Bronchial epithelial cell (primary cell): Measurements from ENCODE around the gene CDK10. TPM values are rescaled to one million over a fixed set of nuclear protein-coding genes. Genes with fewer than 3 reads are reported as not detected.
"Not testable (repeated sequence)": the region's sequence is repeated elsewhere in the genome, so short reads cannot be mapped to it uniquely, and the experiment has no call there.

Experiments used
- DNase-seq: peaks from one replicate; pipeline ENCODE4 v3.0.0-alpha.2; 2010; ENCODE audit warnings: low read depth
- FAIRE-seq: peaks from 2 replicates; lab custom pipeline; 2011; peaks lifted over from hg19 to GRCh38; lab: Jason Lieb, UNC
- H3K27me3 ChIP-seq: 2 replicates; pipeline ENCODE4 v1.5.1; 2011; ENCODE audit warnings: low read length; ENCODE audit not compliant: control insufficient read depth, insufficient read depth
- H3K36me3 ChIP-seq: 2 replicates; pipeline ENCODE4 v1.5.1; 2011; ENCODE audit warnings: low read length; ENCODE audit not compliant: control insufficient read depth, insufficient read depth
- H3K4me3 ChIP-seq: 2 replicates; pipeline ENCODE4 v1.5.1; 2011; ENCODE audit warnings: mild to moderate bottlenecking, low read depth, low read length, control low read depth
- CTCF ChIP-seq: IDR thresholded peaks from 2 replicates; pipeline ENCODE4 v1.5.1; 2011; ENCODE audit warnings: mild to moderate bottlenecking, moderate library complexity, low read length, control low read depth, inconsistent platforms; ENCODE audit not compliant: insufficient read depth, severe bottlenecking
- total RNA-seq: library from RNA; depleted of rRNA; stranded (reverse); fragments of >200 nt; gene quantifications from 2 replicates; pipeline ENCODE4 v1.2.1, GENCODE V29; 2014

CDK10 gene
- total RNA-seq, 1 donor from 2014 or later: 280 TPM

DNA sequence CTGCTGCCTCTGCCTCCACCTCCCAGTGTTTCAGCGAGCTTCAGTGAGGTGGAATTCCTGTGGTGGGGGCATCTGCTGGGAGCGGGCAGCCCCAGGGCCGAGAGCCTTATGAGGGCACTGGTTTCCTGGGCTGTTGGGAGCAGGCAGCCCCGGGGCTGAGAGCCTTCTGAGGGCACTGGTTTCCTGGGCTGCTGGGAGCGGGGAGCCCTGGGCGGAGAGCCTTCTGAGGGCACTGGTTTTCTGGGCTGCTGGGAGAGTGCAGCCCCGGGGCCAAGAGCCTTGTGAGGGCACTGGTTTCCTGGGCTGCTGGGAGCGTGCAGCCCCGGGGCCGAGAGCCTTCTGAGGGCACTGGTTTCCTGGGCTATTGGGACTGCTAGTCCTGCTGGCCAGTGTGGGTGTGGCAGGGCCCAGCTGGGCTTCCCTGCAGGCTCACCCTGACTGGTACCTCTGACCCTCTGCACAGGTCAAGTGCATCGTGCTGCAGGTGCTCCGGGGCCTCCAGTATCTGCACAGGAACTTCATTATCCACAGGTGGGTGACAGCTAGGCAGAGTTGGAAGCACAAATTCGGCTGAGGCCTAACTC, 5.6 kb downstream of the CDK10 start:
- no peak overlapping the region for H3K4me3 ChIP-seq
- TF ChIP-seq CTCF: no peak
- FAIRE-seq (no peak), DNase-seq (no peak)
- peaks cover 46% of the 10 kb centered on the region for H3K36me3 ChIP-seq
- H3K27me3 ChIP-seq: no peaks in the 10 kb centered on the region

GRCh38 chr16:89693289-89693731, 6.8 kb downstream of the CDK10 start:
- H3K27me3 ChIP-seq: no peaks in the 10 kb centered on the region
- TF ChIP-seq CTCF: no peak
- FAIRE-seq (no peak), DNase-seq (no peak)
- H3K36me3 ChIP-seq: peaks cover 46% of the 10 kb centered on the region
- H3K4me3 ChIP-seq: no peak overlapping the region

- Histone ChIP-seq H3K36me3 (peaks cover 45% of the 10 kb centered on the region), H3K27me3 (no peaks in the 10 kb centered on the region), H3K4me3 (no peak overlapping the region)
- DNase-seq (no peak), FAIRE-seq (no peak)
- no peak for TF ChIP-seq CTCF
Observed at GRCh38 chr16:89693931-89694783, 7.7 kb downstream of the CDK10 start.

DNA sequence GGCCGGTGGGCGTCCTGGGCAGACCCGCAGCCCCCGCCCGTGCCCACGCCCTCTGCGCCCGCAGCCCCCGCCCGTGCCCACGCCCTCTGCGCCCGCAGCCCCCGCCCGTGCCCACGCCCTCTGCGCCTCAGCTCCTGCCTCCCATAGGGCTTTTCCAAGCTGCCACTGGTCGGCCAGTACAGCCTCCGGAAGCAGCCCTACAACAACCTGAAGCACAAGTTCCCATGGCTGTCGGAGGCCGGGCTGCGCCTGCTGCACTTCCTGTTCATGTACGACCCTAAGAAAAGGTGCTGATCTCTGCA, 8.2 kb downstream of the CDK10 start:
- peaks cover 44% of the 10 kb centered on the region for H3K36me3 ChIP-seq
- not testable (repeated sequence) for H3K4me3 ChIP-seq, DNase-seq

GRCh38 chr16:89695086-89695874, 8.8 kb downstream of the CDK10 start:
- Histone ChIP-seq H3K4me3 (no peak overlapping the region), H3K27me3 (no peaks in the 10 kb centered on the region), H3K36me3 (peaks cover 41% of the 10 kb centered on the region)
- FAIRE-seq (no peak), DNase-seq (no peak)
- TF ChIP-seq CTCF: no peak

More for the DNA sequence above, 8.2 kb downstream of the CDK10 start:
- H3K27me3 ChIP-seq, FAIRE-seq: not testable (repeated sequence)
